HepG2 (cell line): Measurements from ENCODE around the gene NPEPL1. TPM values are rescaled to one million over a fixed set of nuclear protein-coding genes. Genes with fewer than 3 reads are reported as not detected.

Source experiments
- ATAD3A ChIP-seq: sonication (generic); formaldehyde crosslinking; IDR thresholded peaks from 2 replicates; pipeline ENCODE4 v1.4.0; 2020; ENCODE audit warnings: missing genetic modification reagents
- ATF7-NPFF ChIP-seq: sonication (generic); formaldehyde crosslinking; IDR thresholded peaks from 2 replicates; pipeline ENCODE4 v1.8.1; 2023; ENCODE audit warnings: mild to moderate bottlenecking, low read depth, missing genetic modification reagents, moderate library complexity
- DR1 ChIP-seq: sonication (generic); formaldehyde crosslinking; IDR thresholded peaks from 2 replicates; pipeline ENCODE4 v1.8.0; 2021; ENCODE audit warnings: mild to moderate bottlenecking, missing genetic modification reagents, inconsistent platforms
- KLF15 ChIP-seq: sonication (generic); formaldehyde crosslinking; IDR thresholded peaks from 2 replicates; pipeline ENCODE4 v1.8.1; 2023; ENCODE audit warnings: borderline replicate concordance, mild to moderate bottlenecking, inconsistent platforms, missing genetic modification reagents, mixed read lengths
- MIER2 ChIP-seq: IDR thresholded peaks from 2 replicates; pipeline ENCODE4 v1.6.1; 2016; ENCODE audit warnings: missing biosample characterization, missing genetic modification reagents
- MXD3 ChIP-seq: IDR thresholded peaks from 2 replicates; pipeline ENCODE4 v1.6.1; 2016; ENCODE audit warnings: mild to moderate bottlenecking, missing biosample characterization, missing genetic modification reagents
- RNF2 ChIP-seq: fragments of 450-650 bp; conservative IDR thresholded peaks from 2 replicates; pipeline ENCODE4 v1.6.1; 2016; ENCODE audit warnings: low read depth
- TFE3 ChIP-seq: IDR thresholded peaks from 2 replicates; pipeline ENCODE4 v1.6.1; 2016
- ZFP1 ChIP-seq: IDR thresholded peaks from 2 replicates; pipeline ENCODE4 v1.6.1; 2016
- ZFY ChIP-seq: sonication (generic); formaldehyde crosslinking; IDR thresholded peaks from 2 replicates; pipeline ENCODE4 v1.4.0; 2020; ENCODE audit warnings: missing genetic modification reagents
- ZNF20 ChIP-seq: sonication (generic); formaldehyde crosslinking; IDR thresholded peaks from 2 replicates; pipeline ENCODE4 v1.4.0; 2020; ENCODE audit warnings: mild to moderate bottlenecking, moderate library complexity, missing genetic modification reagents
- ZNF326 ChIP-seq: sonication (generic); formaldehyde crosslinking; IDR thresholded peaks from 2 replicates; pipeline ENCODE4 v1.4.0; 2020; ENCODE audit warnings: missing genetic modification reagents, borderline replicate concordance
- ZNF343 ChIP-seq: sonication (generic); formaldehyde crosslinking; IDR thresholded peaks from 2 replicates; pipeline ENCODE4 v1.4.0; 2020; ENCODE audit warnings: mild to moderate bottlenecking, missing genetic modification reagents
- ZNF362 ChIP-seq: sonication (generic); formaldehyde crosslinking; IDR thresholded peaks from 2 replicates; pipeline ENCODE4 v1.4.0; 2020; ENCODE audit warnings: missing genetic modification reagents, mild to moderate bottlenecking, borderline replicate concordance
- ZNF710 ChIP-seq: sonication (generic); formaldehyde crosslinking; IDR thresholded peaks from 2 replicates; pipeline ENCODE4 v1.5.0; 2020; ENCODE audit warnings: mild to moderate bottlenecking, missing genetic modification reagents, borderline replicate concordance
- ZNF770 ChIP-seq: sonication (generic); formaldehyde crosslinking; IDR thresholded peaks from 2 replicates; pipeline ENCODE4 v1.5.0; 2020; ENCODE audit warnings: mild to moderate bottlenecking, missing genetic modification reagents
- polyA plus RNA-seq, 8 experiments: library from polyadenylated mRNA; depleted of rRNA in 3 of 8; stranded (reverse) in 7 of 8; unstranded in 1 of 8; fragments of >200 nt; fragmentation: Illumina TruSeq in 4 of 8; extraction: Trizol in 4 of 8; gene quantifications; 2 replicates each; pipeline versions ENCODE4 v1.2.1 to v1.2.3, GENCODE V29; 2011 to 2016; ENCODE audit warnings: low read depth in 4 of 8, missing spikeins in 1 of 8, mixed read lengths in 1 of 8; ENCODE audit not compliant: insufficient read depth in 1 of 8
- total RNA-seq, 5 experiments: library from RNA; depleted of rRNA; stranded (reverse); fragments of >200 nt; fragmentation: Illumina TruSeq; extraction: Trizol; gene quantifications; 2 replicates each; pipeline ENCODE4 v1.2.3, GENCODE V29; 2016; ENCODE audit warnings: low read depth in 1 of 5
- TF ChIP-seq, protein P1 (sequence below): sonication (generic); formaldehyde crosslinking; IDR thresholded peaks from 2 replicates; pipeline ENCODE4 v1.8.0; 2022; ENCODE audit warnings: mild to moderate bottlenecking, missing genetic modification reagents, borderline replicate concordance
- TF ChIP-seq, protein P2 (sequence below): sonication (generic); formaldehyde crosslinking; IDR thresholded peaks from 2 replicates; pipeline ENCODE4 v1.4.0; 2020; ENCODE audit warnings: low read depth, mild to moderate bottlenecking, missing genetic modification reagents

The NPEPL1 gene
- total and polyA plus RNA-seq, 2 of the 13 experiments (the other 11 are each of a cell fraction or from before 2014, with no cell fraction given) = 4.1 to 7.5 TPM

DNA sequence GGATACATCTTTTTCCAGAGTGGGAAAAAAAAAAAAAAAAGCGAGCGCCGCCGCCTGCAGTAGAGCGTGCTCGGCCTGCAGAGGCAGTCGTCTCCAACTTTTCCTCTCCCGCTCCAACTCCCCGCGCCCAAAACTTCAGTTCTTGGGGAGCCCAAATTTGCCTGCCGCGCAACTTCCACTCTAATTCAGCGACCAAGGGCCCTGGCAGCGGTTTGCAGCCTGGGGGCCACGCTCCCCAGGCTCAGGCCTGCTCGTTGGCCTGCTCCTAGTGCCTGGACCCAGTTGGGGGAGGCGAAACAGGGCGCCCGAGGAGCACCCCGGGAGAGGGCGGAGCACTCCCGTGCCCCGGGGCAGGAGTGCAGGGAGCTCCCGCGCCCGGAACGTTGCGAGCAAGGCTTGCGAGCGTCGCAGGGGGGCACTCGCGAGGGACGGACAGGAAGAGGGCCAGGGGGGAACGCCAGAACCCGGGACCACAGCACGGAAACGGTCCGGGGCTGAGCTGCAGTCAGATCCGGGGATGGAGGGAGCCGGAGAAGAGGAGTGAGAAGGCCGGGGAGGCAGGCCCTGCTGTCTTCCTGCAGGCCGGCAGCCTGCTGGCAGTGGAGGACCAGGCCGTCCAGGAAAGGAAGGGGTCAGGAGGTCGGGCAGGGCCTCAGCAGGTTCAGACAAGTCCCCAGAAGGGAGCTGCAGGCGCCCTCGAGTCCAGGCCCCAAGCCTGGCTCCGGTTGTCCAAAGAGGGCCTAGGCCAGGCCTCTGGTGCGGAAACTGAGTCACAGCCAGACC lies 41.6 kb upstream of the NPEPL1 start, which contains the start of gene STX16 (continued):
- TF ChIP-seq ZNF343 (CRISPR knock-in tag) = peak; percentile 99
- peak; percentile 97 for TF ChIP-seq KLF15 (CRISPR knock-in tag)
- peak; percentile 100 for TF ChIP-seq ATF7-NPFF
- peak; percentile 97 for TF ChIP-seq ZNF710
- TF ChIP-seq, protein P1, sequence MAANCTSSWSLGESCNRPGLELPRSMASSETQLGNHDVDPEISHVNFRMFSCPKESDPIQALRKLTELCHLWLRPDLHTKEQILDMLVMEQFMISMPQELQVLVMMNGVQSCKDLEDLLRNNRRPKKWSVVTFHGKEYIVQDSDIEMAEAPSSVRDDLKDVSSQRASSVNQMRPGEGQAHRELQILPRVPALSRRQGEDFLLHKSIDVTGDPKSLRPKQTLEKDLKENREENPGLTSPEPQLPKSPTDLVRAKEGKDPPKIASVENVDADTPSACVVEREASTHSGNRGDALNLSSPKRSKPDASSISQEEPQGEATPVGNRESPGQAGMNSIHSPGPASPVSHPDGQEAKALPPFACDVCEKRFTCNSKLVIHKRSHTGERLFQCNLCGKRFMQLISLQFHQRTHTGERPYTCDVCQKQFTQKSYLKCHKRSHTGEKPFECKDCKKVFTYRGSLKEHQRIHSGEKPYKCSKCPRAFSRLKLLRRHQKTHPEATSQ = peak; percentile 99
- peak; percentile 98 for TF ChIP-seq ZNF20 (CRISPR knock-in tag)
- peak; percentile 92 for TF ChIP-seq RNF2
- TF ChIP-seq ZFY (CRISPR knock-in tag) = peak; percentile 100
- peak; percentile 90 for TF ChIP-seq MIER2 (CRISPR knock-in tag)
- TF ChIP-seq ZNF326 (CRISPR knock-in tag) = no peak
- peak; percentile 98 for TF ChIP-seq ZFP1 (CRISPR knock-in tag)
- TF ChIP-seq ZNF770 (CRISPR knock-in tag) = peak; percentile 77; the same call in 1 of the 2 replicates
- peak; percentile 91 for TF ChIP-seq TFE3 (CRISPR knock-in tag)
- TF ChIP-seq MXD3 = peak; percentile 97; the same call in 1 of the 2 replicates
- TF ChIP-seq ZNF362 = peak; percentile 92
- peak; percentile 98 for TF ChIP-seq DR1 (CRISPR knock-in tag)
- TF ChIP-seq, protein P2, sequence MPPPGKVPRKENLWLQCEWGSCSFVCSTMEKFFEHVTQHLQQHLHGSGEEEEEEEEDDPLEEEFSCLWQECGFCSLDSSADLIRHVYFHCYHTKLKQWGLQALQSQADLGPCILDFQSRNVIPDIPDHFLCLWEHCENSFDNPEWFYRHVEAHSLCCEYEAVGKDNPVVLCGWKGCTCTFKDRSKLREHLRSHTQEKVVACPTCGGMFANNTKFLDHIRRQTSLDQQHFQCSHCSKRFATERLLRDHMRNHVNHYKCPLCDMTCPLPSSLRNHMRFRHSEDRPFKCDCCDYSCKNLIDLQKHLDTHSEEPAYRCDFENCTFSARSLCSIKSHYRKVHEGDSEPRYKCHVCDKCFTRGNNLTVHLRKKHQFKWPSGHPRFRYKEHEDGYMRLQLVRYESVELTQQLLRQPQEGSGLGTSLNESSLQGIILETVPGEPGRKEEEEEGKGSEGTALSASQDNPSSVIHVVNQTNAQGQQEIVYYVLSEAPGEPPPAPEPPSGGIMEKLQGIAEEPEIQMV = peak; percentile 93
- TF ChIP-seq ATAD3A = peak; percentile 96; the same call in 1 of the 2 replicates
